Breast epithelium (tissue), 3 donors: Measurements from ENCODE around the gene TTC9B.

Experiments used
- POLR2AphosphoS5 ChIP-seq, 3 donors: sonication (generic); formaldehyde crosslinking; IDR thresholded peaks; one replicate each; pipeline ENCODE4 v1.6.1; 2017; ENCODE audit warnings: antibody characterized with exemption in 3 of 3
- TF ChIP-seq, protein P1 (sequence below), 3 donors: fragments of 450-650 bp; IDR thresholded peaks; one replicate each; pipeline ENCODE4 v1.5.1; 2016 to 2017; ENCODE audit warnings: antibody characterized with exemption in 3 of 3, mild to moderate bottlenecking in 3 of 3, moderate library complexity in 3 of 3

DNA sequence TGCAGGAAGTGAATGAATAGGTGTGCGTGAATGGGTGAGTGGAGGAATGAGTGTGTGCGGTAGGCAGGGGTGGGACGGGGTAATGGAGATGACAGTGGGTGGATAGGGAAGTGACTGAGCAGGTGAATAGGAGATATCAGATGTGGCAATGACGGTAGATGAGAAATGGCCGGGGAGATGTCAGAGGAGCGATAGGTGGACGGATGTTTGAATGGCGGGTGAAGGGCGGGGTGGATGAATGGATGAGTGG, 1.5 kb downstream of the TTC9B start:
- TF ChIP-seq, protein P1, sequence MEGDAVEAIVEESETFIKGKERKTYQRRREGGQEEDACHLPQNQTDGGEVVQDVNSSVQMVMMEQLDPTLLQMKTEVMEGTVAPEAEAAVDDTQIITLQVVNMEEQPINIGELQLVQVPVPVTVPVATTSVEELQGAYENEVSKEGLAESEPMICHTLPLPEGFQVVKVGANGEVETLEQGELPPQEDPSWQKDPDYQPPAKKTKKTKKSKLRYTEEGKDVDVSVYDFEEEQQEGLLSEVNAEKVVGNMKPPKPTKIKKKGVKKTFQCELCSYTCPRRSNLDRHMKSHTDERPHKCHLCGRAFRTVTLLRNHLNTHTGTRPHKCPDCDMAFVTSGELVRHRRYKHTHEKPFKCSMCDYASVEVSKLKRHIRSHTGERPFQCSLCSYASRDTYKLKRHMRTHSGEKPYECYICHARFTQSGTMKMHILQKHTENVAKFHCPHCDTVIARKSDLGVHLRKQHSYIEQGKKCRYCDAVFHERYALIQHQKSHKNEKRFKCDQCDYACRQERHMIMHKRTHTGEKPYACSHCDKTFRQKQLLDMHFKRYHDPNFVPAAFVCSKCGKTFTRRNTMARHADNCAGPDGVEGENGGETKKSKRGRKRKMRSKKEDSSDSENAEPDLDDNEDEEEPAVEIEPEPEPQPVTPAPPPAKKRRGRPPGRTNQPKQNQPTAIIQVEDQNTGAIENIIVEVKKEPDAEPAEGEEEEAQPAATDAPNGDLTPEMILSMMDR (IDR thresholded peaks at IDR 0.05), result no peak
- TF ChIP-seq POLR2AphosphoS5 (IDR thresholded peaks at IDR 0.05), result no peak
